Measurements from ENCODE around the gene HNRNPA2B1. TPM values are rescaled to one million over a fixed set of nuclear protein-coding genes. Genes with fewer than 3 reads are reported as not detected.

The HNRNPA2B1 gene
- total RNA-seq, 1 experiment from 2014 or later, result 1,137 TPM

DNA sequence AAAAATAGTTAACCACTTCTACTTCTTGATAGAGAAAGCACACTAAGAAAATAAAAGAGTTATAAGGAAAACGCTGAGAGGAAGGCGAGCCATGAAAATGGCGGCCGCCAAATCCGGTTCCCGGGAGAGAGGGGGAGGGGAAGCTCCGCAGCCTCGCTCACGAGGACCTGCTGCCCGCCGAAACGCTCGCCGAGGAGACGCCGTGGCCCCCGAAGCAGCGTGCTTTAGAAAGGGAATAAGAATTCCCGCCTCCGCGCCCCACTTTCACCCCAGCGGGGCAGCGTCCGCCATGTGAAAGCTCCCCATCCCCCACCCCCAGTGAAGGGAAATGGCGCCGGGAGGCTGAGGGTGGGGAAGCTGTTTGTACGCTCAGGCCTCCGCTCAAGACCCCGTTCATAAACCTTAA, 505 bp downstream of the HNRNPA2B1 start:
- peaks cover 35 to 45% of the 10 kb centered on the region in 2 experiments for H3K4me1 Mint-ChIP-seq
- Histone ChIP-seq H2BK15ac (ENCODE audit: low read depth, low read length) (no peak overlapping the region), H3K23ac (ENCODE audit: insufficient read length, low read depth, low read length) (peak overlapping the region; percentile 100), H3K4me2 (ENCODE audit: insufficient read depth, insufficient read length, low read length) (peak overlapping the region; percentile 81), H3K27me3 (ENCODE audit: insufficient read depth, low read length) (no peaks in the 10 kb centered on the region), H2AFZ (ENCODE audit: low read length) (no peak overlapping the region), H4K91ac (ENCODE audit: insufficient read length, low read depth, low read length) (peak overlapping the region; percentile 97), H2AK5ac (ENCODE audit: insufficient read length, low read length) (peak overlapping the region; percentile 44), H2BK12ac (ENCODE audit: insufficient read length, low read depth, low read length) (no peak overlapping the region), H3K9me3 (ENCODE audit: control insufficient read depth, low read depth, low read length) (no peaks in the 10 kb centered on the region), H2BK20ac (ENCODE audit: low read depth, low read length, poor library complexity, severe bottlenecking) (no peak overlapping the region), H3K27ac (ENCODE audit: insufficient read length, low read depth, low read length) (peak overlapping the region; percentile 99), H4K20me1 (ENCODE audit: control insufficient read depth, insufficient read depth, insufficient read length) (no peaks in the 10 kb centered on the region), H3K9ac (ENCODE audit: extremely low read depth, insufficient read length, low read length) (peak overlapping the region; percentile 99), H4K5ac (ENCODE audit: insufficient read length, low read depth, low read length) (peak overlapping the region; percentile 99), H3K4ac (ENCODE audit: low read depth, low read length) (peak overlapping the region; percentile 96), H3K14ac (ENCODE audit: insufficient read depth, low read length) (peak overlapping the region; percentile 97), H3K23me2 (ENCODE audit: insufficient read length, low read depth, low read length, poor library complexity, severe bottlenecking) (peaks cover 6% of the 10 kb centered on the region), H3K18ac (ENCODE audit: insufficient read length, low read depth, low read length) (peak overlapping the region; percentile 100), H2BK5ac (ENCODE audit: insufficient read length, low read length) (peak overlapping the region; percentile 99), H4K8ac (replicated peaks; ENCODE audit: insufficient read length, low read depth, low read length) (peak overlapping the region; percentile 92), H3K79me2 (ENCODE audit: insufficient read depth, low read length) (peaks cover 66% of the 10 kb centered on the region), H2BK120ac (ENCODE audit: low read depth, low read length, poor library complexity, severe bottlenecking) (peak overlapping the region; percentile 92), H3K79me1 (ENCODE audit: insufficient read depth, low read depth, low read length, poor library complexity, severe bottlenecking) (no peaks in the 10 kb centered on the region), H3K56ac (ENCODE audit: insufficient read length, low read depth, low read length) (peak overlapping the region; percentile 99), H3T11ph (ENCODE audit: low read length) (no peak overlapping the region), H3K4me1 (ENCODE audit: insufficient read depth, low read length) (peaks cover 2% of the 10 kb centered on the region)
- no CpG with 5 or more reads among the region's 29 CpGs for WGBS (ENCODE audit: extremely low coverage, insufficient read length, low lambda C conversion rate)
- peaks cover 9% of the 10 kb centered on the region for H3K27me3 Mint-ChIP-seq (ENCODE audit: low read depth)
- peaks cover 71 to 81% (median 76%) of the 10 kb centered on the region in 3 experiments for H3K36me3 Mint-ChIP-seq (ENCODE audit: insufficient read depth in 1 of 3, low read depth in 3 of 3)
- peak overlapping the region; percentile 100 for H3K4me3 Mint-ChIP-seq
- H3K9me3 Mint-ChIP-seq, result peaks cover 17 to 21% of the 10 kb centered on the region in 2 experiments
- peak; percentile 55 for DNase-seq
- TF ChIP-seq, protein P1, sequence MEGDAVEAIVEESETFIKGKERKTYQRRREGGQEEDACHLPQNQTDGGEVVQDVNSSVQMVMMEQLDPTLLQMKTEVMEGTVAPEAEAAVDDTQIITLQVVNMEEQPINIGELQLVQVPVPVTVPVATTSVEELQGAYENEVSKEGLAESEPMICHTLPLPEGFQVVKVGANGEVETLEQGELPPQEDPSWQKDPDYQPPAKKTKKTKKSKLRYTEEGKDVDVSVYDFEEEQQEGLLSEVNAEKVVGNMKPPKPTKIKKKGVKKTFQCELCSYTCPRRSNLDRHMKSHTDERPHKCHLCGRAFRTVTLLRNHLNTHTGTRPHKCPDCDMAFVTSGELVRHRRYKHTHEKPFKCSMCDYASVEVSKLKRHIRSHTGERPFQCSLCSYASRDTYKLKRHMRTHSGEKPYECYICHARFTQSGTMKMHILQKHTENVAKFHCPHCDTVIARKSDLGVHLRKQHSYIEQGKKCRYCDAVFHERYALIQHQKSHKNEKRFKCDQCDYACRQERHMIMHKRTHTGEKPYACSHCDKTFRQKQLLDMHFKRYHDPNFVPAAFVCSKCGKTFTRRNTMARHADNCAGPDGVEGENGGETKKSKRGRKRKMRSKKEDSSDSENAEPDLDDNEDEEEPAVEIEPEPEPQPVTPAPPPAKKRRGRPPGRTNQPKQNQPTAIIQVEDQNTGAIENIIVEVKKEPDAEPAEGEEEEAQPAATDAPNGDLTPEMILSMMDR (conservative IDR thresholded peaks at IDR 0.05), result no peak
- H3K27ac Mint-ChIP-seq, result peak overlapping the region; percentile 100
